KMS-11 (cell line): ENCODE data around the gene POP5.

ENCODE experiments used
- H2AFZ ChIP-seq: fragments of 200-600 bp; sonication (generic); 2 replicates; pipeline ENCODE4 v1.6.1; 2016; ENCODE audit warnings: antibody characterized with exemption, mixed run types, low read depth
- H3K27ac ChIP-seq: fragments of 200-600 bp; sonication (generic); 2 replicates; pipeline ENCODE4 v1.6.1; 2016; ENCODE audit warnings: mild to moderate bottlenecking, mixed run types
- H3K27me3 ChIP-seq: fragments of 200-600 bp; sonication (generic); 2 replicates; pipeline ENCODE4 v1.6.1; 2017; ENCODE audit warnings: mild to moderate bottlenecking, low read depth, mixed run types, moderate library complexity; ENCODE audit not compliant: insufficient read depth
- H3K36me3 ChIP-seq: fragments of 200-600 bp; sonication (generic); 2 replicates; pipeline ENCODE4 v1.6.1; 2017; ENCODE audit warnings: mild to moderate bottlenecking, mixed run types; ENCODE audit not compliant: insufficient read depth
- H3K4me1 ChIP-seq: fragments of 200-600 bp; sonication (generic); 2 replicates; pipeline ENCODE4 v1.6.1; 2016; ENCODE audit warnings: mild to moderate bottlenecking, low read depth, mixed run types; ENCODE audit not compliant: poor library complexity, severe bottlenecking
- H3K4me2 ChIP-seq: fragments of 200-600 bp; sonication (generic); 2 replicates; pipeline ENCODE4 v1.7.0; 2016; ENCODE audit warnings: mild to moderate bottlenecking, mixed run types
- H3K4me3 ChIP-seq: fragments of 200-600 bp; sonication (generic); IDR thresholded peaks from 2 replicates; pipeline ENCODE4 v1.6.1; 2017; ENCODE audit warnings: low read depth, low read length, mixed read lengths; ENCODE audit not compliant: insufficient read depth
- H3K79me2 ChIP-seq: fragments of 200-600 bp; sonication (generic); 2 replicates; pipeline ENCODE4 v1.6.1; 2016; ENCODE audit warnings: low read depth, mixed run types; ENCODE audit not compliant: insufficient read depth
- H3K9ac ChIP-seq: fragments of 200-600 bp; sonication (generic); 2 replicates; pipeline ENCODE4 v1.6.1; 2016; ENCODE audit warnings: mild to moderate bottlenecking, mixed run types
- H4K20me1 ChIP-seq: fragments of 200-600 bp; sonication (generic); 2 replicates; pipeline ENCODE4 v1.6.1; 2016; ENCODE audit warnings: mild to moderate bottlenecking, mixed run types; ENCODE audit not compliant: insufficient read depth
- CTCF ChIP-seq: fragments of 200-600 bp; sonication (generic); conservative IDR thresholded peaks from 2 replicates; pipeline ENCODE4 v1.6.1; 2017; ENCODE audit warnings: low read depth, mild to moderate bottlenecking, antibody characterized with exemption, low read length, moderate library complexity, mixed read lengths

Gene POP5

GRCh38 chr12:120588948-120589930 is 8.0 kb upstream of the POP5 start:
- Histone ChIP-seq H2AFZ (no peak overlapping the region), H3K4me2 (no peak overlapping the region), H3K9ac (no peak overlapping the region), H3K79me2 (no peaks in the 10 kb centered on the region), H3K4me1 (no peaks in the 10 kb centered on the region), H3K27me3 (no peaks in the 10 kb centered on the region), H3K27ac (no peak overlapping the region), H3K36me3 (no peaks in the 10 kb centered on the region), H4K20me1 (no peaks in the 10 kb centered on the region), H3K4me3 (no peak overlapping the region)
- TF ChIP-seq CTCF, result no peak

GRCh38 chr12:120588371-120588770 is 7.2 kb upstream of the POP5 start:
- no peaks in the 10 kb centered on the region for H3K27me3 ChIP-seq
- H3K27ac ChIP-seq, result no peak overlapping the region
- no peak overlapping the region for H3K4me2 ChIP-seq
- H3K9ac ChIP-seq, result no peak overlapping the region
- H4K20me1 ChIP-seq, result no peaks in the 10 kb centered on the region
- H3K4me1 ChIP-seq, result peaks cover 4% of the 10 kb centered on the region
- no peaks in the 10 kb centered on the region for H3K79me2 ChIP-seq
- no peaks in the 10 kb centered on the region for H3K36me3 ChIP-seq
- TF ChIP-seq CTCF, result no peak
- no peak overlapping the region for H2AFZ ChIP-seq
- H3K4me3 ChIP-seq, result no peak overlapping the region

- Histone ChIP-seq H3K4me3 (no peak overlapping the region), H3K4me1 (peaks cover 11% of the 10 kb centered on the region), H2AFZ (no peak overlapping the region), H4K20me1 (no peaks in the 10 kb centered on the region), H3K27ac (no peak overlapping the region), H3K27me3 (no peaks in the 10 kb centered on the region), H3K79me2 (no peaks in the 10 kb centered on the region), H3K9ac (no peak overlapping the region), H3K36me3 (no peaks in the 10 kb centered on the region), H3K4me2 (no peak overlapping the region)
- no peak for TF ChIP-seq CTCF
These were observed 5.7 kb upstream of the POP5 start for GRCh38 chr12:120586860-120587259.

GRCh38 chr12:120586206-120586605 is 5.0 kb upstream of the POP5 start:
- H3K27ac ChIP-seq, result no peak overlapping the region
- H3K4me2 ChIP-seq, result no peak overlapping the region
- peaks cover 12% of the 10 kb centered on the region for H3K4me1 ChIP-seq
- no peaks in the 10 kb centered on the region for H3K27me3 ChIP-seq
- H3K36me3 ChIP-seq, result no peaks in the 10 kb centered on the region
- H3K4me3 ChIP-seq, result no peak overlapping the region
- H3K79me2 ChIP-seq, result no peaks in the 10 kb centered on the region
- no peak overlapping the region for H2AFZ ChIP-seq
- no peak for TF ChIP-seq CTCF
- H4K20me1 ChIP-seq, result no peaks in the 10 kb centered on the region
- no peak overlapping the region for H3K9ac ChIP-seq
